GM18508 (cell line): ENCODE measurements around the gene WNT9B.
"Not testable (repeated sequence)": the region's sequence is repeated elsewhere in the genome, so short reads cannot be mapped to it uniquely, and the experiment has no call there.

Source experiments
- ATAC-seq: cut with Tn5 transposase; IDR thresholded peaks from one replicate; pipeline ENCODE4 v1.9.1; 2021; ENCODE audit warnings: moderate number of reproducible peaks; ENCODE audit not compliant: insufficient read depth, unreplicated experiment

The WNT9B gene

GRCh38 chr17:46821482-46822387 lies 29.6 kb upstream of the WNT9B start:
- ATAC-seq = no peak

- ATAC-seq = no peak
These were observed 28.9 kb upstream of the WNT9B start for GRCh38 chr17:46822388-46822921.

DNA sequence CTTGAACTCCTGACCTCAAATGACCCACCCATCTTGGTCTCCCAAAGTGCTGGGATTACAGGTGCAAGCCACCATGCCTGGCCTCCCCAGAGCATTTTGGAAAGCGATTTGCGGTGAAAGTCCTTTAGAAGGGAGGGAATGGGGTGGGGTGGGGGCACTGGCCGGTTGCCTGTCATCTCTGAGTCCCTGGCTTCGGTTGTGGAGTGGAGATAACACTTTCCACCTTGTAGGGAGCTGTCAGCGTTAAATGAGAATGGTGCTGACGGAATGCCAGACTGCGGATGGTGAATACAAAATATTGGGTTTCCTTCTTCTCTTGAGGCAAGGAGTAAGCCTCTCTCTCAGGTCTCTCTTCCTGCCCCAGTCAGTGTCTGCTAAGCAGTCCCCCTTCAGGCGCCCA lies 27.7 kb upstream of the WNT9B start:
- no peak for ATAC-seq

- ATAC-seq = no peak
These were observed 25.3 kb upstream of the WNT9B start for GRCh38 chr17:46826116-46826515.

- no peak for ATAC-seq
These were observed 24.1 kb upstream of the WNT9B start for GRCh38 chr17:46827274-46827673.

GRCh38 chr17:46831573-46832330 lies 19.6 kb upstream of the WNT9B start:
- no peak for ATAC-seq

DNA sequence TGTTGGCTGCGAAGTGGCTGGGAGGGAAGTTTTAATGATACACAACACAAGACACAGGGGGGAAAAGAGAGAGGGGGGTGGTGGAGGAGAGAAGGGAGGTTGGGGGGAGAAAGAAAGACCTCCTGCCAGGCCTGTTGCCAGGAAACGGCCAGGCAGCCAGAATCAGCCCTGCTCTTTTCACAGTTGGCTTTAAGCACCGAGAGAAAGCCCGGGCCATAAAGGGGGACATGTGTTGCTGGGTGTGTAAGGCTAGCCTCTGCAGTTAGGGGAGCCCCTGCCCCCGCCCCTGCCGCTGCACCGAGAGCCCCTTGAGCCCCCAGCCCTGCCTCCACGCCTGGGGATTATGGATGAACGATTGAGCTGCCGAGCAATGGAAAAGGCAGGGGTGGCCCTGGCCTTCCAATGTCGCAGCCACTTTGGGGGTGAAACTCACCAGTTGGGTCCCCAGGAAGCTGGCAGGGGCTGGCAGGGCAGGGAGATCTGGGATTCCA lies 19.0 kb upstream of the WNT9B start:
- ATAC-seq = no peak

- ATAC-seq = no peak
These were observed 18.2 kb upstream of the WNT9B start for GRCh38 chr17:46832945-46833839.

DNA sequence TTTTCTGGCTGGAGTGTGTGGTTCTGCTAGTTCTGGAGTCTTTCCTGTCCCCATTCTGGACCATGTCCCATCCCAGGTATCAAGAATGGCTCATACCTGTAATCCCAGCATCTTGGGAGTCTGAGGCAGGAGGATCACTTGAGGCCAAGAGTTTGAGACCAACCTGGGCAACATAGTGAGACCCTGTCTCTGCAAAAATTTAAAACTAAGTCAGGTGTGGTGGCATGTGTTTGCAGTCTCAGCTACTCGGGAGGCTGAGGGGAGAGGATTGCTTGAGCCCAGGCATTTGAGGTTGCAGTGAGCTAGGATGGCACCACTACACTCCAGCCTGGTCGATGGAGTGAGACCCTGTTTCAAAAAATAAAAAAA lies 17.6 kb upstream of the WNT9B start:
- ATAC-seq = no peak

DNA sequence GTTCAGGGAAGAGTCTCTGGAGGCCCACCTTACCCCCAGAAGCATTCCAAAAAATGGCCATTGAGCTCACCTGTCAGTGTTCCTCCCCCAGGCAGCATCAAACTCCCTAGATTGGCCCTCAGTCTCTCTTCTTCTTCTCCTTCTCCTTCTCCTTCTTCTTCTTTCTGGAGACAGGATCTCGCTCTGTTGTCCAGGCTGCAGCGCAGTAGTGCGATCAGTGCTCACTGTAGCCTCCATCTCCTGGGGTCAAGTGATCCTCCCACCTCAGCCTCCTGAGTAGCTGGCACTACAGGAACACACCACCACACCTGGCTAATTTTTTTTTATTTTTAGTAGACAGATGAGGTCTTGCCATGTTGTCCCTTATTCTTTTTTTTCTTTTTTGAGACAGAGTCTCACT lies 16.5 kb upstream of the WNT9B start:
- no peak for ATAC-seq

GRCh38 chr17:46836500-46836899 lies 14.9 kb upstream of the WNT9B start:
- no peak for ATAC-seq

DNA sequence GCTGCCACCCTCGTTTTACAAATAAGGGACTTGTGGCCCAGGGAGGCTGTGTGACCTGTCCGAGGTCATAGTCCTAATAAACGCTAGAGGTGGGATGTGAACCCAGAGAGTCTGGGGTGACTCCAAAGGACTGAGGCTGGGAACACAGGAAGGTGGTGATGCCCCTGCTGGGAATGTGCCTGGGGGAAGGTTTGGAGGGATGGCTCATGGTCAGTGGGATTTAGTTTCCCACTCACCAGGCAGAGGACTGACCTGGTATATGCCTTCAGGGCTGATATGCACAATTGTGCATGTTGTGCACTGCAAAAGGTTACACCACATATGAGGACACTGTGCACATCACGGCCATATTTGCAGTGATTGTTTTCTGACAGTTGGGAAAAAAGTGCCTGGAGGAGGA lies 13.9 kb upstream of the WNT9B start:
- ATAC-seq = no peak

DNA sequence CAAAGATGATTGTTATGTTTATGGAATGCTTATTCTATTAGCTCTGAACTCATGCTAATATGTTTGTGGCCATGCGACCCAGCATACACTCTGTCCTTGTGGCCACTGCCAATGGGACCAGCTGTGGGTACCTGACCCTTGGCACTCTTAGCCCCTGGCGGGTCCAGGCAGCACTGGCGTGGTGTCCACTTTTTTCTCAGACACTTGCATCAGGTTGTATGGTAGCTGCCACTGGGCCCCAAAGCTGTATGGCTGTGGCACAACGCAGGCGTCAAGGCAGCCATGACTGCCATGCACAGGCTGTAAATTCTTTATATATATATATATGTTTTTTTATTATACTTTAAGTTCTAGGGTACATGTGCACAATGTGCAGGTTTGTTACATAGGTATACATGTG lies 12.2 kb upstream of the WNT9B start:
- ATAC-seq = no peak

- not testable (repeated sequence) for ATAC-seq
These were observed 10.8 kb upstream of the WNT9B start for GRCh38 chr17:46840596-46840995.

GRCh38 chr17:46841561-46842379 lies 9.6 kb upstream of the WNT9B start:
- ATAC-seq = no peak

GRCh38 chr17:46842835-46843234 lies 8.5 kb upstream of the WNT9B start:
- ATAC-seq = no peak

DNA sequence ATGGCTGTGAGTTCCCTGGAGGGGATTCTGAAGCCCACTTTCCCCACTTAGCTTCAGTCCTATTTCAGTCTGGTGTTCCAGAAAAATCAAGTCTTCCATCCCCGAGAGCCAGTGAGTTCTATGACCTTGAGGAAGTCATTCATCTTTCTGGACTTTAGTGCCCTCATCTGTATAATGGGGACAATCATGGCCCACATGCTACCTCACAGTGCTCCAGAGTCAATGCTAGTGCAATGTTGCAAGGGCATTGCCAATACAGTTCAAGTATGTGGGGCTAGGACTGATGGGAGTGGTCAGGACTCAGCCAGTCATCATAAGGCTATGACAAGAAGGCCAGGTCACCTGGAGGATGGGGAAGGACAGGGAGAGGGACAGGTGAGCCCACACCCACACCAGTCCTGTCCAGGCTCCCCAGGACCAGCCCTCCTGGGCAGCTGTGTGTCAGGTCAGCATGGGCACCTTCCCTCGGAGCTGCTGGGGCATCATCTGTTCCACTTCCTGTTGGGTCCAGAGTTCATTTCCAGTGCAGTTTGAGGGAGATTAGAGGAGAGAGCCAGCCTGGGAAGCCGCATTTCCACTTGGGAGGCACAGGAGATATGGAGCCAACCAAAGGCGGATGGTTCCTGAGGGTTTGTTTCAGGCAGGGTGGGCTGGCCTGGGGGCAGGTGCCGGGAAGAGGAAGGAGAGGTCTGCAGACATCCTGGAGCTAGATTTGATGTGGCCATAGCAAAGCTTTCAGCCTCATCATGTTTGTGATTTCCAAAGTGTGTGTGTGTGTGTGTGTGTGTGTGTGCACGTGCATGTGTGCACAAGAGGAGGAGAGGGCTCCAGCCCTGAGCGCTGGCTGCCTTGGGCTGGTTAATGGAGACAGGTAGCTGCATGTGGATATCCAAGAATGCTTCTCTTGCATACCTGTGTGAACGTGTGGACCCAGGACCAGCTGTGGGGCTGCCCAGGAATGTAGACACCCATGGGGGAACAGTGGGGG lies 3.9 kb upstream of the WNT9B start:
- ATAC-seq = no peak

GRCh38 chr17:46848534-46848933 lies 2.8 kb upstream of the WNT9B start:
- ATAC-seq = no peak
